GM11168 (cell line): Measurements from ENCODE around the gene FAM161A.
"Not testable (repeated sequence)": the region's sequence is repeated elsewhere in the genome, so short reads cannot be mapped to it uniquely, and the experiment has no call there.

Source experiments
- in situ Hi-C: fragments of 300-500 bp; cut with MboI; formaldehyde crosslinking; loops from one replicate; pipeline ENCODE4 v1.12.0; 2022; ENCODE audit warnings: low sequenced_read_pairs; ENCODE audit not compliant: unreplicated experiment

Gene FAM161A

DNA sequence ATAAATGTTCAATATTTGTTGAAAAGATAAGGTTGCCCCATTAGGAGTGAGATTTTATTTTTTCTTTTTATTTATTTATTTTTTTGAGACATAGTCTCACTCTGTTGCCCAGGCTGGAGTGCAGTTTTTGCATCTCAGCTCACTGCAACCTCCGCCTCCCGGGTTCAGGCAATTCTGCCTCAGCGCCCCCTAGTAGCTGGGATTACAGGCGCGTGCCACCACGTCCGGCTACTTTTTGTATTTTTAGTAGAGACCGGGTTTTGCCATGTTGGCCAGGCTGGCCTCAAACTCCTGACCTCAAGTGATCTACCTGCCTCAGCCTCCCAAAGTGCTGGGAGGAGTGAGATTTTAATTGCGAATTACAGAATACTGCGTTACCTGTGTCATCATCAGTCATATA, 2.6 kb downstream of the FAM161A start:
- in situ Hi-C loops: not testable (repeated sequence)

DNA sequence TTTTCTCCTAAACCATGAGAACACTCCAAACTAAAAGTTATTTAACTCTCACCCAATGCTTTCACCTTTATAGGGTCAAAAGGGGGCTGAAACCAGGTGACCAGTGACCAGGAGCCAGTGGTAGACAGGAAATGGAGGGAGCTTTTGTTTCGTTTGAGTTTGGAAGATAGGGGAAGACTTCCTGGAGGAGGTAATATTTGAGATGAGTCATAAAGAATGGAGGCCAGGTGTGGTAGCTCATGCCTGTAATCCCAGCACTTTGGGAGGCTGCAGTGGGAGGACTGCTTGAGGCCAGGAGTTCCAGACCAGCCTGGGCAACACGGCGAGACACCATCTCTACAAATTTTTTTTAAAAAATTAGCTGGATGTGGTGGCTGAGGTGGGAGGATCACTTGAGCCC, 8.5 kb downstream of the FAM161A start:
- in situ Hi-C loops: no loop called here

DNA sequence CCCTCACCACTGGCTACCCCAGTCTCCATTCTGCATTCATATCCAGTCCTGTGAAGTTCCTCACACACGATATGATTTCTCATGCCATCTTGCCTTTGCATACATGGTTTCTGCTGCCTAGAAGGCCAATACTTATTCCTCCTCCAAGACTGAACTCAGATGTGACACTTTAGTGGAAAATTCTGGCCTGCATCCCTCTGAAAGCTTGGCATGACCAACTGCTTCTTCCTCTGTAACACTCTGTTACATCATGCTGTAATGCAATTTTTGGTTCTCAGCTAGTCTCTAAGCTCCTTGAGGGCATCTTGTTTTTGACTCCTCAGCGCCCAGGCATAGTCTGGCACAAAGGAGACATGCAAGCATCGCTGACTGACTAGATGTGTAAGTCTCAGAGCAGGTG, 12.6 kb downstream of the FAM161A start:
- in situ Hi-C loops: no loop called here

GRCh38 chr2:61834893-61835292, 19.0 kb downstream of the FAM161A start:
- in situ Hi-C loops: no loop called here

DNA sequence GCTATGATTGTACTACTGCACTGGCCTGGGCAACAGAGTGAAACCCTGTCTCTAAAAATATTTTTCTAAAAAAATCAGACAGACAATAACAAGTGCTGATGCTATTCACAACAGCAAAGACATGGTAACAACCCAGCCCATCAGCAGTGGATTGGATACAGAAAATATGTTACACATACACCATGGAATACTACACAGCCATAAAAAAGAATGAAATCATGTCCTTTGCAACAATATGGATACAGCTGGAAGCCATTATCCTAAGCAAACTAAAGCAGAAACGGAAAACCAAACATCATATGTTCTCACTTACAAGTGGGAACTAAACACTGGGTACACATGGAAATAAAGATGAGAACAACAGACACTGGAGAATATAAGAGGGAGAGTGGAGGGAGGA, 19.9 kb downstream of the FAM161A start:
- in situ Hi-C loops: no loop called here

DNA sequence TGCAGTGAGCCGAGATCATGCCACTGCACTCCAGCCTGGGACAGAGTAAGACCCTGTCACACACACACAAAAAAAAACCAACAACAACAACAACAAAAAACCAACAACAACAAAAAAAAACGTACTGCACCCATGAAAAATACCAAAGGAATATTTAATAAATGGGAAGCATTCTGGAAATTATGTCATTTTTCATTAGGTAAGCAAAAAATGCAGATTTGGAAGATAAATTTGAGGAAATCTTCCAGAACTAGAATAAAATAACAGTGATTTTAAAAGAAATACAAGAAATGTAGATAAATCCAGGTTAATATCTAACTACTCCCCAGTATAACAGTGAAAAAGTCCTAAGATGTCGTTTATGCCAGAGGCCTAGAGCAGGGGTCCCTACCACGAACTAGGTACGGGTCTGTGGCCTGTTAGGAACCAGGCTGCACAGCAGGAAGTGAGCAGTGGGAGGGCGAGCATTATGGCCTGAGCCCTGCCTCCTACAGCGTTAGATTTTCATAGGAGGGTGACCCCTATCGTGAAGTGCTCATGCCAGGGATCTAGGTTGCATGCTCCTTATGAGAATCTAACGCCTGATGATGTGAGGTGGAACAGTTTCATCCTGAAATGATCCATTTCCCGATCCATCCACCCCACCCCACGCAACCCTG, 21.5 kb downstream of the FAM161A start:
- in situ Hi-C loops: no loop called here

DNA sequence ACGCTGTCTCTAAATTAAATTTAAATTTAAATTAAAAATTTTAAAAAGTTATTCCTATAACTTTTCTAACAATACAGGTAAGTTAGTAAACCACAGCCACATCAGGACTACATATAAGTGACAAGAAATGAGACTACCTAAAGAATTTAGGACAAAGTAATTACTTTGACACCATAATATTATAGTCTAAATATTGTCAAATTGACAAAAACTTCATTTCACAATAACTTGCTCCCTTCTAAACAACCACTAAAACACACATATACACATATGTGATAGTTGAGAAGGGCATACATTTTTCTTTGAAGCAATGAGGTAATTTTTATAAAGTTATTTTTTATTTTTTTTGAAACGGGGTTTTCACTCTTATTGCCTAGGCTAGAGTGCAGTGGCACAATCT, 31.6 kb downstream of the FAM161A start:
- in situ Hi-C loops: no loop called here

GRCh38 chr2:61816480-61817355, 37.1 kb downstream of the FAM161A start:
- in situ Hi-C loops: no loop called here

GRCh38 chr2:61814539-61815160, 39.2 kb downstream of the FAM161A start:
- in situ Hi-C loops: no loop called here

DNA sequence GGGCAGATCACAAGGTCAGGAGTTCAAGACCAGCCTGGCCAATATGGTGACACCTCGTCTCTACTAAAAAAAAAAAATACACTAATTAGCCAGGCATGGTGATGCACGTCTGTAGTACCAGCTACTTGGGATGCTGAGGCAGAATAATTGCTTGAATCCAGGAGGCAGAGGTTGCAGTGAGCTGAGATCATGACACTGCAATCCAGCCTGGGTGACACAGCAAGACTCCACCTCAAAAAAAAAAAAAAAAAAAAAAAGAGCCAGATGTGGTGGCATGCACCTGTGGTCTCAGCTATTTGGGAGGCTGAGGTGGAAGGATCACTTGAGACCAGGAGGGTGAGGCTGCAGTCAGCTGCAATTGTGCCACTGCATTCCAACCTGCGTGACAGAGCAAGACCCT, 40.5 kb downstream of the FAM161A start:
- in situ Hi-C loops: not testable (repeated sequence)

DNA sequence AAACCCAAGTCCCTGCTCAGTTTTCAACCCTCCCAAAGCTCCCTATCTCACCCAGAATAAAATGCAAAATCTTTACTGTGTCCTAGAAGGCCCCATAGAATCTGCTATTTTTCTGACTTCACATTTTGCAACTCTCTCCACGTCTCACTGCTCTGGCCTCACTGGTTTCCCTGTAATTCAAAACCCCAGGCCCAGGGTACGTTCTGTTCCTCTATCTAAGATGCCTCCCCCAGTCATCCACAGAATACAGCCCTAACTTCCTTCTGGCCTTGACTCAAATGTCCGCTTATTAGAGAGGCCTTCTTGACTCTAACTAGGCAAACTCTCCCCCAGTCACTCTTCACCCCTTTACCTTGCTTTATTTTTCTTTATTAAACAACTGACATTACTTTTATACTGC, 42.0 kb downstream of the FAM161A start:
- in situ Hi-C loops: no loop called here

- in situ Hi-C loops: not testable (repeated sequence)
Observed at GRCh38 chr2:61810203-61810602, 43.7 kb downstream of the FAM161A start.

DNA sequence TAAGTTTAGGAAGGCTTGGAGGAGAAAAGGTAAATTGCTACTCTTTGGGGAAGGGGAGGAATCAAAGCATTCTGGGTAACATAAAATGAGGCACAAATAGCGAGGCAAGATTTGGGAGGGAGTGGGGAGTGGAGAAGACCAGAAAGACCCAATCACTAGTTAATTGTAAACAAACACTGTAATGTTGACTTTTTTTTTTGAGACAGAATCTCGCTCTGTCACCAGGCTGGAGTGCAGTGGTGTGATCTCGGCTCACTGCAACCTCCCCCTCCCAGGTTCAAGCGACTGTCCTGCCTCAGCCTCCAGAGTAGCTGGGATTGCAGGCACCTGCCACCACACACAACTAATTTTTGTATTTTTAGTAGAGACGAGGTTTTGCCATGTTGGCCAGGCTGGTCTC, 45.2 kb downstream of the FAM161A start:
- in situ Hi-C loops: not testable (repeated sequence)

GRCh38 chr2:61807036-61807757, 46.7 kb downstream of the FAM161A start:
- in situ Hi-C loops: no loop called here

- in situ Hi-C loops: no loop called here
Observed at GRCh38 chr2:61802548-61802947, 51.3 kb downstream of the FAM161A start.

DNA sequence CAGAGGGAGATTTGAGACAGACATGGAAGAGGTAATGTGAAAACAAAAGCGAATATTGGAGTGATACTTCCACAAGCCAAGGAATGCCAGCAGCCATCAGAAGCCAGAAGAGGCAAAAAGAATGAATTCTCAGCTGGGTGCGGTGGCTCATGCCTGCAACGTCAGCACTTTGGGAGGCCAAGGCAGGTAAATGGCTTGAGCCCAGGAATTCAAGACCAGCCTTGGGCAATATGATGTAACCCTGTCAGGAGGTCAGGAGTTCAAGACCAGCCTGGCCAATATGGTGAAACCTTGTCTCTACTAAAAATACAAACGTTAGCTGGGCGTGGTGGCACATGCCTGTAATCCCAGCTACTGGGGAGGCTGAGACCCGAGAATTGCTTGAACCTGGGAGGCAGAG, 54.8 kb downstream of the FAM161A start:
- in situ Hi-C loops: no loop called here

DNA sequence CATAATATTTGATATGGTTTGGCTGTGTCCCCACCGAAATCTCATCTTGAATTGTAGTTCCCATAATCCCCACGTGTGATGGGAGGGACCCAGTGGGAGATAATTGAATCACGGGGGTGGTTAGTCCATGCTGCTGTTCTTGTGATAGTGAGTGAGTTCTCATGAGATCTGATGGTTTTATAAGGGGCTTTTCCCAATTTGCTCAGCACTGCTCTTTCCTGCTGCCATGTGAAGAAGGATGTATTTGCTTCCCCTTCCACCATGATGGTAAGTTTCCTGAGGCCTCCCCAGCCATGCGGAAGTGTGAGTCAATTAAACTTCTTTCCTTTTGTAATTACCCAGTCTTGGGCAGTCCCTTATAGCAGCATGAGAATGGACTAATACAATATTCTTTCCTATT, 56.4 kb downstream of the FAM161A start:
- in situ Hi-C loops: not testable (repeated sequence)

- in situ Hi-C loops: no loop called here
Observed at GRCh38 chr2:61795408-61795807, 58.5 kb downstream of the FAM161A start.

DNA sequence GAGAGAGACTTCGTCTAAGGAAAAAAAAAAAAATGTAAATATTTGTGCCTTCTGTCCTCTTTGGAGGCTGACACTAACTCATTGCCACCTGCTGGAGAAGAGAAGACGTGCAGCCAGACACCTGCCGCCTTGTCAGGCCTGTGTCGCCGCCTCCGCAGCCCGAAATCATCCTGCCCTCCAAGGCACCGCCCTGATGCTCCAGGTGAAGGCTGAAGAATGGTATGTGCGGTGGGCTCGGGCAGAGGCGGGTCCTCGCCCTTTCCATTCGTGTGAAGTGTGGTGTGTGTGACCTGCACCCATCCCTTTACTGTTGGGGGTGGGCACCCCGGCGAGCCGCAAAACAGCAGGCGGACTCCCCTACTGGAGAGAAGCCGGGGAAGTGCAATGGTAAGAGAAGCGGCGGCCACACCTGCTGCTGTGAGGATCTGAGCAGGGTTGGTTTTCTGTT, 60.4 kb downstream of the FAM161A start:
- in situ Hi-C loops: no loop called here

GRCh38 chr2:61792355-61792890, 61.4 kb downstream of the FAM161A start:
- in situ Hi-C loops: no loop called here
